Activated T-helper 1 cell treated with anti-CD3 and anti-CD28 coated beads, Interleukin-2, amount 50 U/mL, for 16 hours (primary cell): Measurements from ENCODE around the gene ZFYVE28.

Experiments
- DNase-seq, 2 donors: peaks; one replicate each; pipeline ENCODE4 v3.0.0-alpha.2; 2020; ENCODE audit warnings: low read depth in 1 of 2, low spot score in 1 of 2

ZFYVE28 gene

GRCh38 chr4:2306773-2307410 is 111.6 kb downstream of the ZFYVE28 start:
- DNase-seq, result no peak

GRCh38 chr4:2305766-2306501 is 112.5 kb downstream of the ZFYVE28 start:
- DNase-seq, result no peak

- no peak for DNase-seq
These were observed 113.4 kb downstream of the ZFYVE28 start for GRCh38 chr4:2304877-2305561.

GRCh38 chr4:2304321-2304876 is 114.0 kb downstream of the ZFYVE28 start:
- DNase-seq, result no peak

GRCh38 chr4:2303686-2304320 is 114.6 kb downstream of the ZFYVE28 start:
- DNase-seq, result no peak

GRCh38 chr4:2303121-2303685 is 115.2 kb downstream of the ZFYVE28 start:
- DNase-seq, result no peak

- no peak for DNase-seq
These were observed 115.9 kb downstream of the ZFYVE28 start for GRCh38 chr4:2302387-2303119.

GRCh38 chr4:2301806-2302205 is 116.6 kb downstream of the ZFYVE28 start:
- DNase-seq, result no peak

GRCh38 chr4:2301225-2301642 is 117.2 kb downstream of the ZFYVE28 start:
- no peak for DNase-seq

GRCh38 chr4:2300431-2301224 is 117.8 kb downstream of the ZFYVE28 start:
- no peak for DNase-seq

GRCh38 chr4:2299794-2300193 is 118.7 kb downstream of the ZFYVE28 start:
- DNase-seq, result no peak

GRCh38 chr4:2298532-2298991 is 119.9 kb downstream of the ZFYVE28 start:
- DNase-seq, result no peak

- no peak for DNase-seq
These were observed 120.6 kb downstream of the ZFYVE28 start for GRCh38 chr4:2297606-2298531.

GRCh38 chr4:2296631-2297601 is 121.5 kb downstream of the ZFYVE28 start:
- DNase-seq, result no peak

GRCh38 chr4:2295900-2296442 is 122.5 kb downstream of the ZFYVE28 start:
- no peak for DNase-seq

GRCh38 chr4:2295500-2295899 is 122.9 kb downstream of the ZFYVE28 start:
- DNase-seq, result no peak

- DNase-seq, result no peak
These were observed 125.8 kb downstream of the ZFYVE28 start for GRCh38 chr4:2292646-2293108.
